Naive thymus-derived CD4-positive, alpha-beta T cell (primary cell): Measurements from ENCODE around the gene PDPK1. TPM values are rescaled to one million over a fixed set of nuclear protein-coding genes. Genes with fewer than 3 reads are reported as not detected.

Experiments used
- ATAC-seq: fragments of 150-1000 bp; cut with Tn5 transposase; 2 replicates; pipeline ENCODE4 v1.10.0; 2021; ENCODE audit warnings: mild to moderate bottlenecking, moderate library complexity
- CTCF ChIA-PET: fragments of 350-600 bp; sonication (Branson Sonifier 250); formaldehyde crosslinking; loops from one replicate; lab custom pipeline; 2021; ENCODE audit warnings: antibody characterized with exemption; lab: Charles Lee
- POLR2A ChIA-PET: fragments of 350-600 bp; sonication (Branson Sonifier 250); formaldehyde crosslinking; loops from one replicate; lab custom pipeline; 2021; ENCODE audit warnings: antibody characterized with exemption, inconsistent platforms; lab: Charles Lee
- DNase-seq, 9 donors: peaks; one replicate each; pipeline versions ENCODE4 v3.0.0 to v3.0.0-alpha.2; 2020 to 2022; ENCODE audit warnings: mixed read lengths in 1 of 9
- H3K27ac ChIP-seq: one replicate; pipeline ENCODE4 v1.7.0; 2013; ENCODE audit warnings: mild to moderate bottlenecking, low read depth, low read length, moderate library complexity
- H3K27me3 ChIP-seq, 2 donors: one replicate each; pipeline ENCODE4 v1.7.0; 2013; ENCODE audit warnings: low read length in 2 of 2, mild to moderate bottlenecking in 2 of 2, moderate library complexity in 2 of 2; ENCODE audit not compliant: control insufficient read depth in 2 of 2, insufficient read depth in 2 of 2
- H3K36me3 ChIP-seq, 3 experiments: 1 replicate in 2 of 3; 2 replicates in 1 of 3; pipeline ENCODE4 v1.7.0; 2013; ENCODE audit warnings: low read length in 3 of 3, mild to moderate bottlenecking in 3 of 3, moderate library complexity in 1 of 3; ENCODE audit not compliant: insufficient read depth in 3 of 3, control insufficient read depth in 2 of 3
- H3K4me1 ChIP-seq, 2 donors: one replicate each; pipeline ENCODE4 v1.7.0; 2013; ENCODE audit warnings: low read length in 2 of 2, mild to moderate bottlenecking in 2 of 2, moderate library complexity in 1 of 2; ENCODE audit not compliant: control insufficient read depth in 2 of 2, insufficient read depth in 2 of 2
- H3K4me3 ChIP-seq: 2 replicates; pipeline ENCODE4 v1.7.0; 2013; ENCODE audit warnings: mild to moderate bottlenecking, low read length
- H3K9me3 ChIP-seq, 3 experiments: 1 replicate in 2 of 3; 2 replicates in 1 of 3; pipeline ENCODE4 v1.7.0; 2013; ENCODE audit warnings: low read length in 3 of 3; ENCODE audit not compliant: control insufficient read depth in 2 of 3
- H3K27ac Mint-ChIP-seq, 9 donors: one replicate each; pipeline ENCODE4 v1.8.0; 2020 to 2022; ENCODE audit warnings: mixed read lengths in 9 of 9, mild to moderate bottlenecking in 8 of 9, moderate library complexity in 5 of 9, inconsistent platforms in 2 of 9
- H3K27me3 Mint-ChIP-seq, 5 donors: one replicate each; pipeline ENCODE4 v1.8.0; 2021 to 2022; ENCODE audit warnings: mixed read lengths in 5 of 5, mild to moderate bottlenecking in 1 of 5
- H3K36me3 Mint-ChIP-seq, 5 donors: one replicate each; pipeline ENCODE4 v1.8.0; 2020 to 2022; ENCODE audit warnings: mixed read lengths in 5 of 5, mild to moderate bottlenecking in 3 of 5, inconsistent platforms in 1 of 5
- H3K4me1 Mint-ChIP-seq, 7 donors: one replicate each; pipeline ENCODE4 v1.8.0; 2020 to 2022; ENCODE audit warnings: mixed read lengths in 7 of 7, mild to moderate bottlenecking in 3 of 7, inconsistent platforms in 1 of 7
- H3K4me3 Mint-ChIP-seq, 10 donors: one replicate each; pipeline ENCODE4 v1.8.0; 2020 to 2022; ENCODE audit warnings: mild to moderate bottlenecking in 10 of 10, mixed read lengths in 10 of 10, moderate library complexity in 6 of 10, inconsistent platforms in 2 of 10
- H3K9me3 Mint-ChIP-seq, 11 donors: one replicate each; pipeline ENCODE4 v1.8.0; 2020 to 2022; ENCODE audit warnings: mixed read lengths in 11 of 11, mild to moderate bottlenecking in 4 of 11, inconsistent platforms in 1 of 11, moderate library complexity in 1 of 11
- intact Hi-C, 2 donors: fragments of 100-400 bp; cut with micrococcal nuclease; formaldehyde crosslinking; loops; one replicate each; pipeline ENCODE4 v1.15.1; 2023
- polyA plus RNA-seq, 2 donors: library from polyadenylated mRNA; unstranded; fragments of 300-500 nt; fragmentation: Illumina TruSeq; gene quantifications; one replicate each; pipeline ENCODE4 v1.2.3, GENCODE V29; 2021
- total RNA-seq, 6 experiments: library from RNA in 5 of 6; stranded (reverse) in 5 of 6; gene quantifications; 1 replicate in 5 of 6; 2 replicates in 1 of 6; pipeline ENCODE4 v1.2.3 and lab custom pipeline; 2021 to 2026

Gene PDPK1
- total and polyA plus RNA-seq, 7 experiments from 2014 or later = 30.7 to 71.5 (median 56.5) TPM

- H3K27me3 ChIP-seq = no peaks in the 10 kb centered on the region
- ChIA-PET POLR2A (interaction anchor here (3.7 kb wide), 1 partner anchor 14 kb away, joined by 14 read pairs; the partner anchor contains the start of gene ATP6V0C), CTCF (interaction anchor here (0.7 to 1.2 kb wide), 5 partner anchors 37 to 143 kb away, joined by 3 read pairs; partner anchors contain the start of gene PDPK1)
- no peaks in the 10 kb centered on the region for H3K4me1 ChIP-seq
- no peak overlapping the region for H3K4me3 ChIP-seq
- Mint-ChIP-seq H3K27ac (no peak overlapping the region), H3K4me3 (no peak overlapping the region), H3K9me3 (no peaks in the 10 kb centered on the region), H3K36me3 (peaks cover 0 to 8% (median 0%) of the 10 kb centered on the region in 5 donors), H3K27me3 (no peaks in the 10 kb centered on the region), H3K4me1 (peaks cover 0 to 3% (median 0%) of the 10 kb centered on the region in 7 donors)
- intact Hi-C loops = no loop called here
- DNase-seq (no peak), ATAC-seq (no peak)
- H3K27ac ChIP-seq = no peak overlapping the region
- no peaks in the 10 kb centered on the region for H3K9me3 ChIP-seq
- peaks cover 0 to 19% (median 0%) of the 10 kb centered on the region in 3 experiments for H3K36me3 ChIP-seq
These were observed 37.9 kb upstream of the PDPK1 start for GRCh38 chr16:2499890-2500429.

- H3K27me3 ChIP-seq = no peaks in the 10 kb centered on the region
- no peaks in the 10 kb centered on the region for H3K9me3 Mint-ChIP-seq
- H3K4me3 ChIP-seq = no peak overlapping the region
- H3K4me1 Mint-ChIP-seq = peaks cover 0 to 3% (median 0%) of the 10 kb centered on the region in 7 donors
- H3K27ac ChIP-seq = no peak overlapping the region
- ATAC-seq = no peak
- DNase-seq = no peak
- H3K4me3 Mint-ChIP-seq = no peak overlapping the region
- H3K4me1 ChIP-seq = no peaks in the 10 kb centered on the region
- CTCF ChIA-PET = interaction anchor here (0.8 to 2.3 kb wide), 5 partner anchors 37 to 306 kb away, joined by 3 to 20 read pairs (median 3); partner anchors contain the start of gene PDPK1
- intact Hi-C loops = no loop called here
- POLR2A ChIA-PET = interaction anchor here (1.1 to 3.7 kb wide), 5 partner anchors 14 to 306 kb away, joined by 4 to 14 read pairs (median 4); partner anchors contain the start of genes AMDHD2, ATP6V0C and ECI1
- H3K36me3 ChIP-seq = peaks cover 0 to 19% (median 0%) of the 10 kb centered on the region in 3 experiments
- no peak overlapping the region for H3K27ac Mint-ChIP-seq
- H3K27me3 Mint-ChIP-seq = no peaks in the 10 kb centered on the region
- H3K9me3 ChIP-seq = no peaks in the 10 kb centered on the region
- peaks cover 0 to 8% (median 0%) of the 10 kb centered on the region in 5 donors for H3K36me3 Mint-ChIP-seq
These were observed 37.3 kb upstream of the PDPK1 start for GRCh38 chr16:2500430-2500917.

GRCh38 chr16:2500918-2501750, 36.7 kb upstream of the PDPK1 start:
- Mint-ChIP-seq H3K36me3 (peaks cover 0 to 8% (median 0%) of the 10 kb centered on the region in 5 donors), H3K9me3 (no peaks in the 10 kb centered on the region), H3K4me3 (no peak overlapping the region), H3K27ac (no peak overlapping the region), H3K4me1 (peaks cover 0 to 3% (median 0%) of the 10 kb centered on the region in 7 donors), H3K27me3 (no peaks in the 10 kb centered on the region)
- Histone ChIP-seq H3K9me3 (no peaks in the 10 kb centered on the region), H3K4me3 (no peak overlapping the region), H3K27ac (no peak overlapping the region), H3K36me3 (peaks cover 0 to 16% (median 0%) of the 10 kb centered on the region in 3 experiments), H3K27me3 (no peaks in the 10 kb centered on the region), H3K4me1 (no peaks in the 10 kb centered on the region)
- POLR2A ChIA-PET = interaction anchor here (1.1 to 3.7 kb wide), 5 partner anchors 13 to 306 kb away, joined by 4 to 14 read pairs (median 4); partner anchors contain the start of genes AMDHD2, ATP6V0C and ECI1
- CTCF ChIA-PET = interaction anchor here (0.9 to 2.3 kb wide), 4 partner anchors 8 to 307 kb away, joined by 3 to 20 read pairs (median 4); partner anchors contain the start of gene PDPK1
- ATAC-seq (peak; percentile 97), DNase-seq (peak; percentile 64 to 85 (median 74))
- intact Hi-C loops = loop anchor here (1.0 kb wide), 4 partner anchors 161 to 478 kb away; partner anchors contain the start of genes ABCA3 (in 2 of the 2) and RNPS1 (in 1 of the 2)

GRCh38 chr16:2501946-2502895, 35.6 kb upstream of the PDPK1 start:
- CTCF ChIA-PET = interaction anchor here (0.9 to 2.3 kb wide), 4 partner anchors 9 to 308 kb away, joined by 3 to 20 read pairs (median 6); no protein-coding TSS in a partner anchor
- intact Hi-C loops = loop anchor here (1.0 kb wide), 4 partner anchors 162 to 479 kb away; partner anchors contain the start of genes ABCA3 (in 2 of the 2) and RNPS1 (in 1 of the 2)
- Mint-ChIP-seq H3K9me3 (no peaks in the 10 kb centered on the region), H3K27me3 (no peaks in the 10 kb centered on the region), H3K4me3 (no peak overlapping the region), H3K27ac (no peak overlapping the region), H3K4me1 (peaks cover 0 to 6% (median 0%) of the 10 kb centered on the region in 7 donors), H3K36me3 (peaks cover 0 to 5% (median 0%) of the 10 kb centered on the region in 5 donors)
- POLR2A ChIA-PET = interaction anchor here (1.3 to 3.7 kb wide), 4 partner anchors 12 to 250 kb away, joined by 4 to 14 read pairs (median 4); partner anchors contain the start of genes AMDHD2, ATP6V0C and ECI1
- ATAC-seq (no peak), DNase-seq (no peak)
- Histone ChIP-seq H3K4me1 (no peaks in the 10 kb centered on the region), H3K27ac (no peak overlapping the region), H3K36me3 (peaks cover 0 to 5% (median 0%) of the 10 kb centered on the region in 3 experiments), H3K9me3 (no peaks in the 10 kb centered on the region), H3K27me3 (no peaks in the 10 kb centered on the region), H3K4me3 (no peak overlapping the region)

- no peaks in the 10 kb centered on the region for H3K36me3 ChIP-seq
- H3K4me3 Mint-ChIP-seq = no peak overlapping the region
- ATAC-seq (no peak), DNase-seq (peak in 1 of 9 donors; percentile 2)
- no peaks in the 10 kb centered on the region for H3K9me3 Mint-ChIP-seq
- H3K27me3 ChIP-seq = no peaks in the 10 kb centered on the region
- no peaks in the 10 kb centered on the region for H3K4me1 ChIP-seq
- POLR2A ChIA-PET = no interaction called here
- CTCF ChIA-PET = no interaction called here
- no peaks in the 10 kb centered on the region for H3K36me3 Mint-ChIP-seq
- no peaks in the 10 kb centered on the region for H3K9me3 ChIP-seq
- H3K4me1 Mint-ChIP-seq = peaks cover 0 to 20% (median 0%) of the 10 kb centered on the region in 7 donors
- no peaks in the 10 kb centered on the region for H3K27me3 Mint-ChIP-seq
- H3K27ac Mint-ChIP-seq = no peak overlapping the region
- H3K27ac ChIP-seq = no peak overlapping the region
- H3K4me3 ChIP-seq = no peak overlapping the region
- intact Hi-C loops = no loop called here
These were observed 32.1 kb upstream of the PDPK1 start for GRCh38 chr16:2505695-2506094.
